Measurements from ENCODE around the gene GUCD1.
A peak's percentile ranks its signal among the peaks of the same experiment; 100 is the strongest.

The GUCD1 gene

DNA sequence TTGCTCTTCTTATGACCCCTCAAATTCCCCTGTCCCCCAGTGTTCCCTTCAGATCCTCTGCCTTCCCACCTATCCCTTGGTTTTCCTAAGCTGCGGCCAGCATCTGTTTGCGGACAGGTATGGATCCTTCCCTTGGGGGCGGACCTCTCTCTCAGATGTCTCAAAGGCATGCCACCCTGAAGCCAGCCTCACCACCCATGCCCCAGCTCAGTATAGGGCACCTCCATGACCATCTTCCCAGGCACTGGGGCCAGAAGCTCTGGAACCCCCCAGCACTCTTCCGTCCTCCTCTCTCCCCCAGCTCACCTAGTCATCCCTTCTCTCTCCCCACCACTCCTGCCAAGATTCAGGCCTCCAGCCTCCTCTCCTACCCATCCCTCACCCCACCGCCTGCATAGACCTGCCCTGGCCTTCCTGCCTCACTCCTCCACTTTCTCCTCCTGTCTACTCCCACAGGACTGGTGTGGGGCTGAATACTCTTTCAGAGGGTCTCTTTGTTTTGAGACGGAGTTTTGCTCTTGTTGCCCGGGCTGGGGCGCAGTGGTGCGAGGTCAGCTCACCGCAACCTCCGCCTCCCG is 35.7 kb upstream of the GUCD1 start:
- DNase-seq = no peak

- DNase-seq = no peak
Observed at GRCh38 chr22:24589518-24590030, 34.6 kb upstream of the GUCD1 start.

DNA sequence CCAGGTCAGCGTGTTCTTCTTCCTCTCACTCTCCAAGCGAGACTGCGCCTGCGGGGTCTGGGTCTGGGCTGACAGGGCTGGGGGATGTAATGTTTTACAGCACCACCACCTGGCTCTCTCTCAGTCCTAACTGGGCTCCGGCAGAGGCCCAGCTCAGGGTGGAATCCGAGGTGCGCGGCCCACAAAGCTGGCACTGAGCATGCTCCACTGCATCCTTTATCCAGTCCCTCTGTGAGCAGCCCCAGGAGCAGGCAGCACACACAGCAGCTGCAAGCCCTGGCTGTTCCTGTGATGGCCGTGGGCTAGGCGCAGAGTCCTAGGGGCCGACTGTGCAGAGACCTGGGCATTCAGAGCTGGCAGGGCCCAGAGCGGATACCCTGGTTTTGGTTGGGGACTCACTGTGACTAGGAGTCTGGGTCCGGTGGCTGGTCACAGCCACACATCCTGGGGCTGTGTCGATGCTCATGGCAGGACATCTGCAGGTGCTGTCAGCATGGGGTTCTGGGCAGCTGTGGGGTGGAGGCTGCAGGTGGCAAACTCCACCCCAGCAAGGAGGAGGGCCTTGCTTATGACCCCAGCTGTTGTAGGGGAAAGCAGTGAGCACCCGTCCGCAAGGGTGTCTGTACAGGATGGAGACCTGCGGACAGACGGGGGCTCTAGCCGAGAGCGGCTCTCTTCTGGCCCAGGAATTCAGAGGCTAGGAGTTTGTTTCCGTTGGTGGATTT is 34.0 kb upstream of the GUCD1 start:
- peak in 2 of 14 donors; percentile 65 to 71 for DNase-seq

DNA sequence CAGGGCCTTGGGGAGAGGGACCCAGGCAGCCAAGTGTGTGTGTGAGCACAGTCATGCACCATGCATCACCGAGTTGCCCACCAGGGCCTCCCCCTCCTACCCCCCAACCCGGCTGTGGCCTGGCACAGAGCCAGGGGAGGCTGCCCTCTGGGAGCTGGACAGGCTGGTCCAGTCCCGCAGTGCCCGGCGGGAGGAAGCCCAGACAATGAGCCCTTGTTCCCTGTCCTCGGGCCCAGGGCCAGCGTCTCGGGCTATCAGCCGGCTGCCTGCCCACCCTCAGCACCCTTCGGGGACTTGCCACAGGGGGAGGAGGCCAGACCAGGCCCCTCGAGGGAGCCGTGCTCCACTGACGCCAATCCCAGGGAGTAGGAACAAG is 33.4 kb upstream of the GUCD1 start:
- DNase-seq = peak in 13 of 14 donors; percentile 22 to 90 (median 78)

GRCh38 chr22:24587948-24588347 is 33.0 kb upstream of the GUCD1 start:
- DNase-seq = no peak

- no peak for DNase-seq
Observed at GRCh38 chr22:24587251-24587650, 32.3 kb upstream of the GUCD1 start.

GRCh38 chr22:24585927-24586546 is 31.1 kb upstream of the GUCD1 start:
- DNase-seq = no peak

GRCh38 chr22:24585461-24585860 is 30.5 kb upstream of the GUCD1 start:
- no peak for DNase-seq

- DNase-seq = no peak
Observed at GRCh38 chr22:24584871-24585411, 30.0 kb upstream of the GUCD1 start.

- no peak for DNase-seq
Observed at GRCh38 chr22:24584166-24584790, 29.3 kb upstream of the GUCD1 start.

DNA sequence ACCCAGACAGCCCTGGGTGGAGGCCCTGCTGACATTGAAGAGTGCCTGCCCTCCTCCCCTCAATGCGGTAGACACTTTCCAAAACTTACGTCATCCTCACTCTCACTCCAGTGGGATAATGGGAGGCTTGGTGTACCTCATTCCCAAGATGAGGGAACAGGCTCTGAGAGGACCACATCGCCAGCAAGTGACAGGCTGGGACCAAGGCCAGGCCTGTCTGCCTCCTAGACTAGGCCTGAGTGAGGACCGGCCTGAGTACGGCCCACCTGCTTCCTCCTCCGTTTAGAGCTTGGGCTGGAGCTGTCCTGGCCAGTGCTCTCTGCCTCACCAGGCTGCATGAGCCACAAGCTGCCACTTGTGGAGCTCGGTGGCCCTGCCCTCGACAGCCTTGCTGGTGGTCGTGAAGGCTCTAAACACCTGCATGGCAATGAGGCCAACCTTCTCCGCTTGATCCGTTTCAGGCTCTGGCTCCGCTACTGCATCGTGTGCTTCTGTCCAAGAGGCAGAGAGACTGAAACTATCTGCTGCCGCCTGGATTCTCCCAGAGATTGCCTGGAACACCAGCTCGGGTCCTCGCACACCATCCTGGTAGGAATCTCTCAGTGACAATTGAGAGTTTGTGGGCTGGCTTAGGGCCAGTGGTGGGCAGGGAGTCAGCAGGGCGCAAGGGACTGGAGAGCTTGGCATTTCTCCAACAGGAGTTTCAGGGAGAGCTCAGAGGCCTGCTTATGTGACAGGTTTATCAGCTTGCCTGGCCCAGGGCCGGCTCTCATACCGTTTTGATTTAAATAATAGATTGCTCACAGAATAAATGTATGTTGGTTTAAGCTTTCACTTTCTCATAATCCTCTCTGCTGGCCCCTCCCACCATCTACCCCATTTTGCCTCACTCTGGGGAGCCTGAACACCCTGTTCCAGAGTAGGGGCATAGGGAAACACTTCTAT is 28.6 kb upstream of the GUCD1 start:
- no peak for DNase-seq

DNA sequence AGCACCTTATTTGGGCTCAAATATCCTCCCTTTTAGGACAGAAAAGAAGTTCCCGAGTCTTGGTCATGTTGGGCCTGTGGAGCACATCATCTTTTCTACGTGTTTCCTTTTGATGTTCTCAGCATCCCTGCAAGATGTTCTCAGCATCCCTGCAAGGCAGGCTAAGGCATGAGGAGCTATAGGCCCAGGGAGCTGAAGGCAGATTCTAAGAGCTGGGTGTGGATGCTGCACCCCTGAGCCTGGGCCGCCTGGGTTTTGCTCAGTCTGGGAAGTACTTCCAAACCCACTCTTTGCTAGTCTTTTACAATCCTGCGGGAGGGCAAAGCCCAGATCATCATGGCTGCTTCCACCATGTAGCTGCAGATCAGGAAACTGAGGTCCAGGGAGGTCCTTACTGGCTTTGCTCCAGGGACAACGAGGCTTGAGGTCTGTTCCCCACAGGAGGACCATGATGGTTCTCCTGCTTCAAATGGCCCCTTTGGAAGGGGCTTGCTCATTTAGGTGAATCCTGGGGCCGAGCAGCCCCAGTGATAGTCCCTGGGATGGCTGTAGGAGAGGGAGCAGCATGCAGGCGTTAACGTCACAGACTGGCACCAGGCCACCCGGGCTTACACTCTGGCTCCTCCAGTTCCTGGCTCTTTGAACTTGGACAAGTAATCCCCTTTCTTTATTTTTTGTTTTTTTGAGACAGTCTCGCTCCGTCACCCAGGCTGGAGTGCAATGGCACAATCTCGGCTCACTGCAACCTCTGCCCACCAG is 27.3 kb upstream of the GUCD1 start:
- DNase-seq = no peak

DNA sequence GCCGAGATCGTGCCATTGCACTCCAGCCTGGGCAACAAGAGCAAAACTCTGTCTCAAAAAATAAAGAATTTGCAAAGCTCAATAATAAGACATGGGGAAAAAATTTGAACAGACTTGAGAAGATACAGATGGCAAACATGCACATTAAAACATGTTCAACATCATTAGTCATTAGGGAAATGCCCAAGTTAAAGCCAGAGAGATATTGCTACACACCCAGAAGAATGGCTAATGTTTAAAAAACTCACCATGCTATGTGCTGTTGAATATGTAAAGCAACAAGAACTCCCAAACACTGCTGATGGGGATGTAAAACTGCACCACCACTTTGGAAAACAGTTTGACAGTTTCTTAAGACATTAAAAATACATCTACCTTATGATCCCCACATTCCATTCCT is 25.3 kb upstream of the GUCD1 start:
- no peak for DNase-seq

GRCh38 chr22:24579258-24579601 is 24.3 kb upstream of the GUCD1 start:
- no peak for DNase-seq

GRCh38 chr22:24578355-24579257 is 23.7 kb upstream of the GUCD1 start:
- DNase-seq = no peak

- no peak for DNase-seq
Observed at GRCh38 chr22:24576778-24577177, 21.8 kb upstream of the GUCD1 start.

GRCh38 chr22:24571266-24571665 is 16.3 kb upstream of the GUCD1 start:
- no peak for DNase-seq

GRCh38 chr22:24567668-24568067 is 12.7 kb upstream of the GUCD1 start:
- DNase-seq = no peak

DNA sequence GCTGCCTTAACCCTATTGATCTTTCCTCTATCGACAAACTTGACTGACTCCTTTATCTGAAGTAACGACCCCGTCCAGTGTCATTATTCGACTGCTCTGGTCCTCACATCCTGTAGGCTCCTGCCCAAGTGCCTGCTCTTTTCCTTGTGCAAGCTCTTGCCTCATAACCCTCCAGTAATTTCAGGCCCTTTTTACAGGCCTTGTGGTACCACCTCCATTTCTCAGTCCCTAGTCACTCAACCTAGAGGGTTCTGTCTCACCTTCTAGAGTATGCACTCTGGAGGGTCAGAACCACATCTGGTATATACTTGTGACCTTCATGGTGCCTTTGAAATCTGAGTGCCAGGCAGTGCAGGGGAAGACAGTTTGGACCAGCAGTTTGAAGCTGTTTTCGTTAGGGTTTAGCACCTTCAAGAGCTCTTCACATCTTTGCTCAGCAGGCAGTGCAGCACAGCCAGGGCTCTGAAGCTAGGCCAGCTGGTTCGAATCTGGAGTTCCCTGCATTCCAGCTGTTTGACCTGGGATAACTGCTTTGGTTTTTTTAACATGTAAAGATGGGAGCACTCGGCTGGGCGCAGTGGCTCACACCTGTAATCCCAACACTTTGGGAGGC is 12.1 kb upstream of the GUCD1 start:
- DNase-seq = no peak

DNA sequence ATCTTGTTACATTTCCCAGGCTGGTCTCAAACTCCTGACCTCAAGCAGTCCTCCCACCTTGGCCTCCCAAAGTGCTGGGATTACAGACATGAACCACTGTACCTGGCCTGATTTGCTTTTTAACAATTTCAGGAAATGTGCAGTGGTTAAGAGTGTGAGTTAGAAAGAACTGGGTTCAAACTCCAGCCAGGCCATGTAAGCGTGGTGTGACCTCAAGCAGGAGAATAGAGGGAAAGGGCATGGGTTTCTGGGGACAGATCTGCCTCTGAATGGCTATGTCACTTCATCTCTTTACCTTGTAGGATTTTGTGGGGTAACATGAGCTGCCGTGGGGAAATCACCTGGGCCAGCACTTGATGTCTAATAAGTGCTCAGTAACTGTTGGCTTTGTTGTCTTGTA is 10.1 kb upstream of the GUCD1 start:
- no peak for DNase-seq
